ENCODE results near the gene HIPK1. TPM values are rescaled to one million over a fixed set of nuclear protein-coding genes. Genes with fewer than 3 reads are reported as not detected.

The HIPK1 gene
- total RNA-seq: 41.6 TPM

- ATAC-seq: peak; percentile 92
These were observed at the start of gene HIPK1 for GRCh38 chr1:113928941-113929749. Gene HIPK1 (plus strand): TSS chr1:113929324.

GRCh38 chr1:113879739-113880038 lies 49.4 kb upstream of the HIPK1 start:
- ATAC-seq: no peak

DNA sequence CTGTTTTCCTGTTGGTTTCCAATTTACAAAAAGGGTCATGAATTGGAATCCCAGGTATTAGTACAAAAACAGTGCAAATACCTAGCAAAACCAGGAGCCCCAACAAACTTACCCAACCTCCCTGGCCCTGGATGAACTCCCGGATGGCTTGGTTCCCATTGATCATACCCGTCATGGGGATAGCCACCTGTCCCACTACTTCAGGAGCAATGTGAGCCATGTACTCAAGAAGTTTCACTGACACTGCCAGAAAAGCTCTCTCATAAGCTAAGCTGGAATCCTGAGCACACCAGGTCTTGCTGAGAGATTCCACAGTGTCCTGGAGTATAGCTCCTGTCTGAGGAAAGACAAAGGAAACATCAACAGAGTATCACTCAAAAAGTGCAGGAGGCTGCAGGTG lies 47.5 kb upstream of the HIPK1 start:
- ATAC-seq: no peak

GRCh38 chr1:113886417-113887401 lies 42.4 kb upstream of the HIPK1 start:
- peak; percentile 44 for ATAC-seq

- ATAC-seq: peak; percentile 45
These were observed 41.5 kb upstream of the HIPK1 start, which contains the start of gene BCL2L15 for GRCh38 chr1:113887402-113888175. Gene BCL2L15 (minus strand): TSS chr1:113887581. CDS start chr1:113887375, 206 bp downstream.

GRCh38 chr1:113890816-113891215 lies 38.3 kb upstream of the HIPK1 start:
- ATAC-seq: no peak

GRCh38 chr1:113891631-113892220 lies 37.4 kb upstream of the HIPK1 start:
- no peak for ATAC-seq

DNA sequence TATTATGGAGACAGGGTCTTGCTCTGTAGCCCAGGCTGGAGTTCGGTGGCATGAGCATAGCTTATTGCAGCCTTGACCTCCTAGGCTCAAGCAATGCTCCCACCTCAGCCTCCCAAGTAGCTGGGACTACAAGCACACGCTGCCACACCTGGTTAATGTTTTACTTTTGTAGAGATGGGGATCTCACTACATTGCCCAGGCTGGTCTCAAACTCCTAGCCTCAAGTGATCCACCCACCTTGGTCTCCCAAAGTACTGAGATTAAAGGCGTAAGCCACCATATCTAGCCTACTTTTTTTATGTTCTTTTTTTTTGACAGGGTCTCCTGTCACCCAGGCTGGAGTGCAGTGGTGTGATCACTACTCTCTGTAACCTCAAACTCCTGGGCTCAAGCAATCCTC lies 35.9 kb upstream of the HIPK1 start:
- ATAC-seq: no peak

DNA sequence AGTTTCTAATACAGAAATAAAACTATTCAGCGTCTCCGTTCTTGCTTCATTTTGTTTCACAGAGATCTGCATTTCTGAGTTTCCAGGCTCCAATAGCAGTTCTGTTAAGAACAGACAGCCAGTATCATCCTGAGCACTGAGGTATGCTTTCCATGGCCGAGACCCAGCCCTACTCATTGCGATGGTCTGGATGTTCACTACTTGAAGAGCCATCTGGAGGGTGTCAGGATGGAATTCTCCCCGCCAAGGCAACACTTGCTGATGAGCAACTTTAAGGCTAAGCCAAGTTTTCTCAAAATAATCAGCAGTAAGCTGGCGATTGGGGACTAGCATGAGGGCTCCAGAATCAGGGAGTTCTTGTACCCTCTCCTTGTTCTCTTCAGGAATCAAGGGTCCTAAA lies 34.0 kb upstream of the HIPK1 start:
- no peak for ATAC-seq

GRCh38 chr1:113895961-113896360 lies 33.2 kb upstream of the HIPK1 start:
- no peak for ATAC-seq

- ATAC-seq: no peak
These were observed 30.8 kb upstream of the HIPK1 start for GRCh38 chr1:113898241-113898814.

DNA sequence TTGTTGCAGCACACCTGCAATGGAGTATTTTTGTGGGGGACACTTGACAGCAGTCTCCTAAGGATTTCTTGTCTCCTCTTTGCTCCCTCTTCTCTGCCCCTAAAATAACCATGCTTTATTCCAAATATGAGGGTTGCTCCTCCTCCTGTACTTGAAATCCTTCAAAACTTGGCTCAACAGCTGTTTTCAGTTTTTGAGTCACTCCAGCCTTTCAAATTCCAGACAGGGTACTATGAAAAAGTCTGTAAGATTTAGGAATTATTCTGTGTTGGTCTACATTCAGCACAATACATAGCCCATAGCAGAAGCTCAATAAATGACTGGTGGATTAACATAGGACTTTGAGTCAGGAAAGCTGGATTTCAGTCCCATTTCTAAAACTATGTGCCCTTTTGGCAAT lies 30.0 kb upstream of the HIPK1 start:
- ATAC-seq: no peak

GRCh38 chr1:113901191-113901590 lies 27.9 kb upstream of the HIPK1 start:
- ATAC-seq: no peak

DNA sequence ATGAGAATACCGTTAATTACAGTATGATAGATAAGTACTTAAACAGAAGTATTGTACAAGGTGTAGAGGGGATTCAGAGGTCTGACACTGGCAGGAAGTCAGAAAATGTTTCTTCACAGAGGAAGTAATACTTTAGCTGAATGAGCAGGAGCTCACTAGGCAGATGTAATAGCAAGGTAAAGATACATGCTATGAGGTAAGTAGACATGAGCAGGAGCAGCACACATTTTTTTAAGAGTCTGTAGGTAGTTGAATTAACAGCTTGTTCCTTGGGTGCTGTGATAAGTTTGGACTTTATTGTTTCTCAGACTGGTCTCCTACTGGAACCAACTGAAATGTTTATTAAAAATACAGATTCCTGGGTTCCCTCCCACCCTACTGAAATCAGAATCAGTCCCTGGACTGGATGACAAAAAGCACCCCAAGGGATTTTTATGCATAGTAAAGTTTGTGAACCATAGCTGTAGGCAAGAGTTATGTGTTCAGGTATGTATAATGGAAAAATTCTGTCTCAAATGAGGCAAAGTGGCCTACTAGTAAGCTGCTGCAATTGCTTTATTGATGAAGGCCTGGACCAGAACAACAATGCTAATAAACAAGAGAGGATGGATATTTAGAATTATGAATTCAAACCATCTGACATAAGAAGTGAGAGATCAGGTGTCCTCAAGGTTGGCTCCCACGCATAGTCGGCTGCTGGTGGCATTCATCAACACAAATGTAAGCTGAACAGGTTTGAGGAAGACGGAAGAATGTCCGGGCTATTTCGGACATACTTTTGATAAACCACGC lies 25.4 kb upstream of the HIPK1 start:
- ATAC-seq: no peak

DNA sequence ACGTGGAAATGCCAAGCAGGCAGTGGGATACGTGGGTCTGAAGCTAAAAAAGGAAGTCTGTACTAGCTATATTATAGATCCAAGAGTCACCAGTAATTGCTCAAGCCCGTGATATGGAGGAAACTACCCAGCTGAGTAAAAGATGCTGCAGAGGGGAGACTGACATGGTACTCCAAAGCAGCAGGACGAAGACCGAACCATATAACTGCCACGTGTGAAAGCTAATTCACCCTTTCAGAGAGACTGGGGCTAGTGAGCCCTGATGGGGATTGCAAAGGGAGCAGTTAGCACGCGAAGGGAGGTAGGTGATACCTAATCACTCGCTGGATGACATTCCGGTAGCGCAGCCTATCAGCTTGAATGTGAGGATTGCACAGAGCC lies 24.8 kb upstream of the HIPK1 start:
- ATAC-seq: no peak

DNA sequence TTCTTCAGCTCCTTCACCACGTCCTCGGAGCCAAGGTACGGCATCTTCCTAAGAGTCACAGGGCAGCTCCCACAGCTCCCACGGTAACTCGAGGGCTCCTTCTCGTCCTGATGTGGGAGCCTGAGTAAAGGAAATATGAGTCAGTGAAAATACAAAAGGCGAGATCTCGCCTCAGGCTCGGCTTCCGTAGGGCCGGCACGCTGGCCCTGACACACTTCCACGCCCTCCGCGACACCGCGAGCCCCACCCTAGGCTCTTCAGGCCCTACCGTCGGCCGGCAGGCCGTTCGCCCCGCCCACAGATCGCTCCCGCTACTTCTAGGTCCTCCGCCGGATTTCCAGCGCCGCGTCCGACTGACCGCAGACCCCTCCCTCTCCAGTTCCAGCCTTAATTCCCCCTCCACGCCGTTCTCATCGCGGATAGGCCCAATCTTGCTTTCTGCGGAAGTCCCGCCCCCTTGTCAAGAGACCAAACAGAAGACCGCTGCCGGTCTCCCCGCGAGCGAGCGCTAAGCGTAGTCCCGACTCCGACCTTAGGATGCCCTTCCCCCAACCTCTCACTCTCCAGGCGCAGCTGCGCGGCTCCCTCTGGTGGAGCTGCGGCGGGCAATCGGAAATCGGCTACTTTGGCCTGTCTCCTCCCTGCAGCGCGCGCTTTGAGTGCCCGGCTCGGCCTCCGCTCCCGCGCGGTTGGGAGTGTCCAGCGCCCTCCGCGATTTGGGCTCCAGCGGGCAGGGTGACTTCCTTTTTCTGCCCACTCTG lies 24.3 kb upstream of the HIPK1 start, which contains the start of the genes AP4B1 and DCLRE1B:
AP4B1 (minus strand) TSS at position 126 of the 761 bp plus-strand sequence; CDS start at position 44, 82 bp downstream.
DCLRE1B (plus strand) TSS at position 653 of the 761 bp plus-strand sequence. CDS start 261 bp downstream, outside the sequence.
- peak; percentile 97 for ATAC-seq

- peak; percentile 1 for ATAC-seq
These were observed 23.7 kb upstream of the HIPK1 start for GRCh38 chr1:113905435-113905861.

- no peak for ATAC-seq
These were observed 16.4 kb upstream of the HIPK1 start for GRCh38 chr1:113912594-113913311.

DNA sequence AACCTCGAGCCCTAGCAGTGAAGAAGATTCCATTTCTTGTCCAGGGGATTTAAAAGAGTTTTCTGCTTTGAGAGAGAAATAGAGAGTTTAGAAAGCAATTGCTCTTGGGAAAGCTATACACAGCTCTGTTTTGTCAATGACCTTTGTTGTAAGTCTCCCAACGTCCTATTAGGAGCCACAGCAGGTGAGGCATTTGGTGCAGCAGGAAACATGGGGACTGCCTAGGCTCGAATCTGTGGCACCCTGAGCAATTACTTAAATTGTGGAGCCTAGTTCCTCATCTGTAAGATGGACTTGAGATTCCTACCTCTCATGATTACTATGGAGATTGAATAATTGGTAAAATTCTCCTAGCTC lies 15.8 kb upstream of the HIPK1 start:
- ATAC-seq: no peak

Measured in esophagus mucosa (tissue), 1 donor.